Keratinocyte (primary cell): ENCODE data around the gene ID4. TPM values are rescaled to one million over a fixed set of nuclear protein-coding genes. Genes with fewer than 3 reads are reported as not detected.

Experiments used
- DNase-seq: peaks from one replicate; pipeline ENCODE4 v3.0.0-alpha.2; 2011; ENCODE audit warnings: low read depth, missing footprints, low spot score
- FAIRE-seq: peaks from 2 replicates; lab custom pipeline; 2011; peaks lifted over from hg19 to GRCh38; lab: Jason Lieb, UNC
- H2AFZ ChIP-seq: 2 replicates; pipeline ENCODE4 v1.6.0; 2012; ENCODE audit warnings: low read length, control low read depth, inconsistent platforms; ENCODE audit not compliant: control insufficient read depth
- H3K27ac ChIP-seq: 2 replicates; pipeline ENCODE4 v1.5.1; 2011; ENCODE audit warnings: low read length; ENCODE audit not compliant: control insufficient read depth, insufficient read depth
- H3K27me3 ChIP-seq: 3 replicates; pipeline ENCODE4 v1.6.0; 2011; ENCODE audit warnings: low read length; ENCODE audit not compliant: control insufficient read depth, insufficient read depth; ENCODE audit errors: extremely low read depth
- H3K36me3 ChIP-seq, 2 experiments: 2 replicates in 1 of 2; 3 replicates in 1 of 2; pipeline ENCODE4 v1.5.1; 2011; ENCODE audit warnings: low read length in 2 of 2, mild to moderate bottlenecking in 1 of 2; ENCODE audit not compliant: control insufficient read depth in 2 of 2, insufficient read depth in 2 of 2; ENCODE audit errors: extremely low read depth in 1 of 2
- H3K4me1 ChIP-seq: 3 replicates; pipeline ENCODE4 v1.5.1; 2011; ENCODE audit warnings: low read length; ENCODE audit not compliant: control insufficient read depth, insufficient read depth; ENCODE audit errors: extremely low read depth
- H3K4me2 ChIP-seq: 3 replicates; pipeline ENCODE4 v1.6.0; 2011; ENCODE audit warnings: low read depth, low read length; ENCODE audit not compliant: control insufficient read depth, insufficient read depth; ENCODE audit errors: extremely low read depth
- H3K4me3 ChIP-seq, 3 experiments: fragments of 200-600 bp in 1 of 3; sonication (generic) in 1 of 3; 2 replicates in 2 of 3; 3 replicates in 1 of 3; pipeline ENCODE4 v1.5.1; 2011 to 2016; ENCODE audit warnings: low read length in 3 of 3, mild to moderate bottlenecking in 3 of 3, control low read depth in 2 of 3, inconsistent platforms in 1 of 3, low read depth in 1 of 3, mixed read lengths in 1 of 3, mixed run types in 1 of 3, moderate library complexity in 1 of 3; ENCODE audit not compliant: control insufficient read depth in 2 of 3, insufficient read depth in 2 of 3; ENCODE audit errors: extremely low read depth in 1 of 3
- H3K79me2 ChIP-seq: 2 replicates; pipeline ENCODE4 v1.6.0; 2012; ENCODE audit warnings: low read length; ENCODE audit not compliant: control insufficient read depth, insufficient read depth
- H3K9ac ChIP-seq: 3 replicates; pipeline ENCODE4 v1.6.0; 2011; ENCODE audit warnings: low read length; ENCODE audit not compliant: control insufficient read depth, insufficient read depth; ENCODE audit errors: extremely low read depth
- H3K9me1 ChIP-seq: 3 replicates; pipeline ENCODE4 v1.6.0; 2011; ENCODE audit warnings: low read length; ENCODE audit not compliant: control insufficient read depth, insufficient read depth; ENCODE audit errors: extremely low read depth
- H3K9me3 ChIP-seq: 2 replicates; pipeline ENCODE4 v1.5.1; 2012; ENCODE audit warnings: low read depth, low read length; ENCODE audit not compliant: control insufficient read depth
- H4K20me1 ChIP-seq: 3 replicates; pipeline ENCODE4 v1.6.0; 2011; ENCODE audit warnings: low read length; ENCODE audit not compliant: control insufficient read depth, insufficient read depth; ENCODE audit errors: extremely low read depth
- EZH2 ChIP-seq: IDR thresholded peaks from one replicate; pipeline ENCODE4 v1.6.1; 2012; ENCODE audit warnings: inconsistent platforms, mild to moderate bottlenecking, low read length, moderate library complexity
- dilution Hi-C: fragments of 300-500 bp; cut with MboI; formaldehyde crosslinking; loops from one replicate; pipeline ENCODE4 v1.7.0; 2020; ENCODE audit warnings: low sequenced_read_pairs; ENCODE audit not compliant: extremely low pct_ligation_motif_present
- polyA plus RNA-seq, 5 experiments: library from polyadenylated mRNA; depleted of rRNA in 3 of 5; stranded (reverse) in 3 of 5; stranded (forward) in 1 of 5; unstranded in 1 of 5; fragments of >200 nt; gene quantifications; 1 replicate in 1 of 5; 2 replicates in 3 of 5; 3 replicates in 1 of 5; pipeline versions ENCODE4 v1.2.1 to v1.2.3, GENCODE V29; 2011 to 2012; ENCODE audit warnings: missing spikeins in 2 of 5, low read depth in 1 of 5, low replicate concordance in 1 of 5
- TF ChIP-seq, protein P1 (sequence below), 3 experiments: IDR thresholded peaks in 1 of 3; conservative IDR thresholded peaks in 1 of 3; optimal IDR thresholded peaks in 1 of 3; 2 replicates in 2 of 3; 3 replicates in 1 of 3; pipeline versions ENCODE3 to v1.5.1; 2011; ENCODE audit warnings: low read length in 3 of 3, mild to moderate bottlenecking in 3 of 3, moderate library complexity in 2 of 3, control low read depth in 1 of 3, inconsistent platforms in 1 of 3; ENCODE audit not compliant: insufficient read depth in 2 of 3; ENCODE audit errors: extremely low read depth in 1 of 3

Gene ID4
- polyA plus RNA-seq, 1 donor (not counting 4 experiments of a cell fraction or from before 2014, with no cell fraction given) = 0.41 TPM

DNA sequence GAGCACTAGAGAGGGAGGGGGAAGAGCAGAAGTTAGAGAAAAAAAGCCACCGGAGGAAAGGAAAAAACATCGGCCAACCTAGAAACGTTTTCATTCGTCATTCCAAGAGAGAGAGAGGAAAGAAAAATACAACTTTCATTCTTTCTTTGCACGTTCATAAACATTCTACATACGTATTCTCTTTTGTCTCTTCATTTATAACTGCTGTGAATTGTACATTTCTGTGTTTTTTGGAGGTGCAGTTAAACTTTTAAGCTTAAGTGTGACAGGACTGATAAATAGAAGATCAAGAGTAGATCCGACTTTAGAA lies 2.0 kb downstream of the ID4 start:
- Histone ChIP-seq H4K20me1 (no peaks in the 10 kb centered on the region), H3K9me1 (no peaks in the 10 kb centered on the region), H3K36me3 (no peaks in the 10 kb centered on the region), H3K79me2 (no peaks in the 10 kb centered on the region), H3K27me3 (peaks cover 39% of the 10 kb centered on the region), H3K4me3 (no peak overlapping the region), H3K27ac (no peak overlapping the region), H3K9ac (no peak overlapping the region), H3K4me2 (peak overlapping the region; percentile 73), H3K9me3 (no peaks in the 10 kb centered on the region), H3K4me1 (peaks cover 8% of the 10 kb centered on the region), H2AFZ (no peak overlapping the region)
- TF ChIP-seq EZH2 = no peak
- TF ChIP-seq, protein P1, sequence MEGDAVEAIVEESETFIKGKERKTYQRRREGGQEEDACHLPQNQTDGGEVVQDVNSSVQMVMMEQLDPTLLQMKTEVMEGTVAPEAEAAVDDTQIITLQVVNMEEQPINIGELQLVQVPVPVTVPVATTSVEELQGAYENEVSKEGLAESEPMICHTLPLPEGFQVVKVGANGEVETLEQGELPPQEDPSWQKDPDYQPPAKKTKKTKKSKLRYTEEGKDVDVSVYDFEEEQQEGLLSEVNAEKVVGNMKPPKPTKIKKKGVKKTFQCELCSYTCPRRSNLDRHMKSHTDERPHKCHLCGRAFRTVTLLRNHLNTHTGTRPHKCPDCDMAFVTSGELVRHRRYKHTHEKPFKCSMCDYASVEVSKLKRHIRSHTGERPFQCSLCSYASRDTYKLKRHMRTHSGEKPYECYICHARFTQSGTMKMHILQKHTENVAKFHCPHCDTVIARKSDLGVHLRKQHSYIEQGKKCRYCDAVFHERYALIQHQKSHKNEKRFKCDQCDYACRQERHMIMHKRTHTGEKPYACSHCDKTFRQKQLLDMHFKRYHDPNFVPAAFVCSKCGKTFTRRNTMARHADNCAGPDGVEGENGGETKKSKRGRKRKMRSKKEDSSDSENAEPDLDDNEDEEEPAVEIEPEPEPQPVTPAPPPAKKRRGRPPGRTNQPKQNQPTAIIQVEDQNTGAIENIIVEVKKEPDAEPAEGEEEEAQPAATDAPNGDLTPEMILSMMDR (optimal IDR thresholded peaks at IDR 0.05 in 1 of 3, IDR thresholded peaks at IDR 0.05 in 1 of 3, conservative IDR thresholded peaks at IDR 0.05 in 1 of 3; ENCODE audit: extremely low read depth in 1 of 3, insufficient read depth in 2 of 3, low read length in 3 of 3) = no peak
- DNase-seq (no peak), FAIRE-seq (no peak)
- dilution Hi-C loops = no loop called here

DNA sequence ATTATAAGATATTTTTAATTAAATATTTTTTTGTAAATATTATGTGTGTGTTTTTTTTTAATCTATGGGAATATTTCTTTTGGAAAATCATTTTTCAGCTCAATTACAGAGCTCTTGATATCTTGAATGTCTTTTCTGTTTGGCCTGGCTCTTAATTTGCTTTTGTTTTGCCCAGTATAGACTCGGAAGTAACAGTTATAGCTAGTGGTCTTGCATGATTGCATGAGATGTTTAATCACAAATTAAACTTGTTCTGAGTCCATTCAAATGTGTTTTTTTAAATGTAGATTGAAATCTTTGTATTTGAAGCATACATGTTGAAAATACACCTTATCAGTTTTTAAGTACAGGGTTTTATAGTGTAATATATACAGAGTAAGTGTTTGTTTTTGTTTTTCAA lies 2.6 kb downstream of the ID4 start:
- H3K27me3 ChIP-seq = peaks cover 42% of the 10 kb centered on the region
- H3K4me3 ChIP-seq = no peak overlapping the region
- H3K9me3 ChIP-seq = no peaks in the 10 kb centered on the region
- FAIRE-seq = no peak
- dilution Hi-C loops = no loop called here
- H3K79me2 ChIP-seq = no peaks in the 10 kb centered on the region
- H3K9ac ChIP-seq = no peak overlapping the region
- H3K4me2 ChIP-seq = no peak overlapping the region
- H3K4me1 ChIP-seq = peaks cover 8% of the 10 kb centered on the region
- H3K27ac ChIP-seq = no peak overlapping the region
- no peak overlapping the region for H2AFZ ChIP-seq
- no peak for DNase-seq
- H4K20me1 ChIP-seq = no peaks in the 10 kb centered on the region
- H3K36me3 ChIP-seq = no peaks in the 10 kb centered on the region
- H3K9me1 ChIP-seq = no peaks in the 10 kb centered on the region
- TF ChIP-seq EZH2 = no peak

DNA sequence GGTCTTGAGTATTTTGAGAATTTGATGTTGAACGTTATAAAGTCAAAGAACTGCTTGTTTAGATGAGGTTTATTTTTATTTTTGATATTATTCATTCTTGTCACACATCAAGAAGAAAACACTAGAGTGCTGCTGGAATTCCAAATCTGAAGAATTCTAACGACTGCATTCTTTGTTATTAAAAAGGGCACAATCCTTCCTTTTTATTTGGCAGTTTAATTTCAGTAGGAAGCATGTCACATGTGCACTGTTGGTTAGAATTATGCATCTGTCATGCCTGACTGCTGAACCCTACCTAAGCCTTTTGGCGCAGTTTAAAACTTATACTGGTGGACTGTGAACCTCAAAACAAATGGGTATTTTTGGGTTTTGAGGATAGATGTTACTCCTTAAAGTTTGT lies 4.0 kb downstream of the ID4 start:
- no peaks in the 10 kb centered on the region for H4K20me1 ChIP-seq
- no peak for FAIRE-seq
- dilution Hi-C loops = no loop called here
- peaks cover 6% of the 10 kb centered on the region for H3K4me1 ChIP-seq
- H3K4me2 ChIP-seq = no peak overlapping the region
- no peaks in the 10 kb centered on the region for H3K79me2 ChIP-seq
- DNase-seq = no peak
- H3K27me3 ChIP-seq = peaks cover 39% of the 10 kb centered on the region
- H3K27ac ChIP-seq = no peak overlapping the region
- TF ChIP-seq EZH2 = no peak
- TF ChIP-seq, protein P1 (optimal IDR thresholded peaks at IDR 0.05 in 1 of 3, IDR thresholded peaks at IDR 0.05 in 1 of 3, conservative IDR thresholded peaks at IDR 0.05 in 1 of 3; ENCODE audit: extremely low read depth in 1 of 3, insufficient read depth in 2 of 3, low read length in 3 of 3) = no peak
- no peak overlapping the region for H3K4me3 ChIP-seq
- H3K9me3 ChIP-seq = no peaks in the 10 kb centered on the region
- H2AFZ ChIP-seq = no peak overlapping the region
- H3K36me3 ChIP-seq = no peaks in the 10 kb centered on the region
- no peak overlapping the region for H3K9ac ChIP-seq
- H3K9me1 ChIP-seq = no peaks in the 10 kb centered on the region
